HepG2 (cell line): ENCODE results near the gene DCT. TPM values are rescaled to one million over a fixed set of nuclear protein-coding genes. Genes with fewer than 3 reads are reported as not detected.

Experiments used
- ATF5 ChIP-seq: sonication (generic); formaldehyde crosslinking; IDR thresholded peaks from 2 replicates; pipeline ENCODE4 v1.4.0; 2020; ENCODE audit warnings: mild to moderate bottlenecking, low read depth, missing genetic modification reagents
- CREB1 ChIP-seq, 2 experiments: fragments of 450-650 bp in 1 of 2; IDR thresholded peaks; 2 replicates each; pipeline ENCODE4 v1.6.1; 2016 to 2017; ENCODE audit warnings: control low read depth in 1 of 2, mild to moderate bottlenecking in 1 of 2, missing compliant biosample characterization in 1 of 2, missing genetic modification characterization in 1 of 2
- EHMT2 ChIP-seq: fragments of 200-600 bp; sonication (generic); IDR thresholded peaks from 2 replicates; pipeline ENCODE4 v1.7.0; 2017; ENCODE audit warnings: antibody characterized with exemption, low read depth, low read length, borderline replicate concordance
- ELF3 ChIP-seq: IDR thresholded peaks from 2 replicates; pipeline ENCODE4 v1.6.1; 2016; ENCODE audit warnings: missing genetic modification reagents, missing compliant biosample characterization
- IRF2 ChIP-seq: IDR thresholded peaks from 2 replicates; pipeline ENCODE4 v1.6.1; 2018; ENCODE audit warnings: missing genetic modification reagents, missing compliant biosample characterization
- ISX ChIP-seq: sonication (generic); formaldehyde crosslinking; conservative IDR thresholded peaks from 2 replicates; pipeline ENCODE4 v1.5.0; 2020; ENCODE audit warnings: missing genetic modification reagents
- KAT8 ChIP-seq: IDR thresholded peaks from 2 replicates; pipeline ENCODE4 v1.6.1; 2016; ENCODE audit warnings: missing genetic modification reagents, missing compliant biosample characterization
- KLF11 ChIP-seq: IDR thresholded peaks from 2 replicates; pipeline ENCODE4 v1.6.1; 2016; ENCODE audit warnings: missing compliant biosample characterization
- KLF6 ChIP-seq: IDR thresholded peaks from 2 replicates; pipeline ENCODE4 v1.8.0; 2016; ENCODE audit warnings: missing biosample characterization, missing genetic modification reagents
- NCOA1 ChIP-seq: sonication (generic); formaldehyde crosslinking; IDR thresholded peaks from 2 replicates; pipeline ENCODE4 v1.9.0; 2021; ENCODE audit warnings: missing genetic modification reagents
- RBM22 ChIP-seq: fragments of 200-400 bp; formaldehyde crosslinking; optimal IDR thresholded peaks from 2 replicates; pipeline ENCODE3; 2017; ENCODE audit warnings: mild to moderate bottlenecking, low read length, moderate library complexity
- SIX1 ChIP-seq: sonication (generic); formaldehyde crosslinking; IDR thresholded peaks from 2 replicates; pipeline ENCODE4 v1.4.0; 2020; ENCODE audit warnings: missing genetic modification reagents, borderline replicate concordance
- SOX6 ChIP-seq, 2 experiments: fragments of 450-650 bp in 1 of 2; sonication (generic) in 1 of 2; formaldehyde crosslinking in 1 of 2; IDR thresholded peaks; 2 replicates each; pipeline versions ENCODE4 v1.4.0 to v1.6.1; 2017 to 2020; ENCODE audit warnings: antibody characterized with exemption in 1 of 2, mild to moderate bottlenecking in 1 of 2, missing genetic modification reagents in 1 of 2
- TARDBP ChIP-seq: sonication (generic); formaldehyde crosslinking; IDR thresholded peaks from 2 replicates; pipeline ENCODE4 v1.8.0; 2022; ENCODE audit warnings: mild to moderate bottlenecking, missing genetic modification reagents
- TEAD3 ChIP-seq: optimal IDR thresholded peaks from 2 replicates; pipeline ENCODE3; 2016; ENCODE audit warnings: borderline replicate concordance
- TGIF2 ChIP-seq: IDR thresholded peaks from 2 replicates; pipeline ENCODE4 v1.6.1; 2016; ENCODE audit warnings: control low read depth, missing compliant biosample characterization
- XRCC5 ChIP-seq: fragments of 200-400 bp; formaldehyde crosslinking; optimal IDR thresholded peaks from 2 replicates; pipeline ENCODE3; 2017; ENCODE audit warnings: mild to moderate bottlenecking, low read length
- ZBTB33 ChIP-seq: sonication (generic); formaldehyde crosslinking; IDR thresholded peaks from 2 replicates; pipeline ENCODE4 v1.4.0; 2020; ENCODE audit warnings: missing genetic modification reagents
- ZBTB46 ChIP-seq: sonication (generic); formaldehyde crosslinking; IDR thresholded peaks from 2 replicates; pipeline ENCODE4 v1.4.0; 2020; ENCODE audit warnings: mild to moderate bottlenecking, missing genetic modification reagents, borderline replicate concordance
- ZBTB7B ChIP-seq: sonication (generic); formaldehyde crosslinking; IDR thresholded peaks from 2 replicates; pipeline ENCODE4 v1.4.0; 2020; ENCODE audit warnings: missing genetic modification reagents
- ZFP62 ChIP-seq: sonication (generic); formaldehyde crosslinking; IDR thresholded peaks from 2 replicates; pipeline ENCODE4 v1.4.0; 2020; ENCODE audit warnings: missing genetic modification reagents
- ZKSCAN1 ChIP-seq: fragments of 150-350 bp; IDR thresholded peaks from 2 replicates; pipeline ENCODE4 v1.6.1; 2014; ENCODE audit warnings: low read length
- ZMYM4 ChIP-seq: sonication (generic); formaldehyde crosslinking; IDR thresholded peaks from 2 replicates; pipeline ENCODE4 v1.8.1; 2023; ENCODE audit warnings: mild to moderate bottlenecking, missing genetic modification reagents
- ZNF234 ChIP-seq: sonication (generic); formaldehyde crosslinking; conservative IDR thresholded peaks from 2 replicates; pipeline ENCODE4 v1.5.1; 2020; ENCODE audit warnings: mild to moderate bottlenecking, missing genetic modification reagents
- ZNF282 ChIP-seq: fragments of 450-650 bp; IDR thresholded peaks from 2 replicates; pipeline ENCODE4 v1.6.1; 2018; ENCODE audit not compliant: partially characterized antibody
- ZNF441 ChIP-seq: sonication (generic); formaldehyde crosslinking; IDR thresholded peaks from 2 replicates; pipeline ENCODE4 v1.7.0; 2021; ENCODE audit warnings: missing genetic modification reagents, borderline replicate concordance
- ZNF501 ChIP-seq: sonication (generic); formaldehyde crosslinking; IDR thresholded peaks from 2 replicates; pipeline ENCODE4 v1.5.1; 2020; ENCODE audit warnings: mild to moderate bottlenecking, moderate library complexity, missing genetic modification reagents
- ZNF557 ChIP-seq: sonication (generic); formaldehyde crosslinking; IDR thresholded peaks from 2 replicates; pipeline ENCODE4 v1.4.0; 2020; ENCODE audit warnings: missing genetic modification reagents
- ZNF879 ChIP-seq: sonication (generic); formaldehyde crosslinking; IDR thresholded peaks from 2 replicates; pipeline ENCODE4 v1.8.1; 2023; ENCODE audit warnings: missing genetic modification reagents
- ZSCAN21 ChIP-seq: sonication (generic); formaldehyde crosslinking; IDR thresholded peaks from 2 replicates; pipeline ENCODE4 v1.8.0; 2022; ENCODE audit warnings: mild to moderate bottlenecking, missing genetic modification reagents, moderate library complexity, borderline replicate concordance
- polyA plus RNA-seq, 8 experiments: library from polyadenylated mRNA; depleted of rRNA in 3 of 8; stranded (reverse) in 7 of 8; unstranded in 1 of 8; fragments of >200 nt; fragmentation: Illumina TruSeq in 4 of 8; extraction: Trizol in 4 of 8; gene quantifications; 2 replicates each; pipeline versions ENCODE4 v1.2.1 to v1.2.3, GENCODE V29; 2011 to 2016; ENCODE audit warnings: low read depth in 4 of 8, missing spikeins in 1 of 8, mixed read lengths in 1 of 8; ENCODE audit not compliant: insufficient read depth in 1 of 8
- total RNA-seq, 5 experiments: library from RNA; depleted of rRNA; stranded (reverse); fragments of >200 nt; fragmentation: Illumina TruSeq; extraction: Trizol; gene quantifications; 2 replicates each; pipeline ENCODE4 v1.2.3, GENCODE V29; 2016; ENCODE audit warnings: low read depth in 1 of 5

DCT gene
- total and polyA plus RNA-seq, 2 of the 13 experiments (the other 11 are each of a cell fraction or from before 2014, with no cell fraction given), result not detected

GRCh38 chr13:94416454-94417080, 62.9 kb downstream of the DCT start (continued):
- TF ChIP-seq ZNF879 (CRISPR knock-in tag) (no peak), ATF5 (CRISPR knock-in tag) (no peak), ZNF234 (no peak), ZNF441 (CRISPR knock-in tag) (no peak), ZBTB33 (0 out of 2 replicates have a peak, but pooled peaks have one; percentile 27), ZKSCAN1 (no peak), ZNF501 (CRISPR knock-in tag) (no peak), SOX6 (IDR thresholded peaks at IDR 0.05) (no peak), SOX6 (CRISPR knock-in tag; IDR thresholded peaks at IDR 0.05) (no peak), CREB1 (IDR thresholded peaks at IDR 0.05) (no peak), CREB1 (CRISPR knock-in tag; IDR thresholded peaks at IDR 0.05) (no peak), RBM22 (no peak), TARDBP (CRISPR knock-in tag) (no peak), ZNF557 (CRISPR knock-in tag) (no peak), ZNF282 (no peak), ZBTB7B (CRISPR knock-in tag) (no peak), XRCC5 (peak; percentile 58), ISX (CRISPR knock-in tag) (no peak), KAT8 (no peak), ZBTB46 (CRISPR knock-in tag) (no peak), SIX1 (CRISPR knock-in tag) (no peak), ELF3 (CRISPR knock-in tag) (peak; percentile 72; the same call in 1 of the 2 replicates), NCOA1 (CRISPR knock-in tag) (no peak), ZSCAN21 (CRISPR knock-in tag) (no peak), IRF2 (peak; percentile 66; the same call in 1 of the 2 replicates), ZFP62 (no peak), ZMYM4 (CRISPR knock-in tag) (0 out of 2 replicates have a peak, but pooled peaks have one; percentile 23), KLF11 (no peak), TGIF2 (no peak), EHMT2 (no peak), KLF6 (CRISPR knock-in tag) (no peak), TEAD3 (CRISPR knock-in tag) (peak; percentile 84)
